HepG2 (cell line): ENCODE data around the gene JPH4. TPM values are rescaled to one million over a fixed set of nuclear protein-coding genes. Genes with fewer than 3 reads are reported as not detected.

Experiments
- ATF7 ChIP-seq, 2 experiments: fragments of 450-650 bp in 1 of 2; sonication (generic) in 1 of 2; formaldehyde crosslinking in 1 of 2; IDR thresholded peaks; 2 replicates each; pipeline versions ENCODE4 v1.4.0 to v1.6.1; 2016 to 2020; ENCODE audit warnings: antibody characterized with exemption in 1 of 2, mild to moderate bottlenecking in 1 of 2, missing genetic modification reagents in 1 of 2
- ATF7-NPFF ChIP-seq: sonication (generic); formaldehyde crosslinking; IDR thresholded peaks from 2 replicates; pipeline ENCODE4 v1.8.1; 2023; ENCODE audit warnings: mild to moderate bottlenecking, low read depth, missing genetic modification reagents, moderate library complexity
- BCLAF1 ChIP-seq: fragments of 450-650 bp; IDR thresholded peaks from 2 replicates; pipeline ENCODE4 v1.6.1; 2017; ENCODE audit warnings: mild to moderate bottlenecking
- FOXO4 ChIP-seq: sonication (generic); formaldehyde crosslinking; conservative IDR thresholded peaks from 2 replicates; pipeline ENCODE4 v1.8.1; 2023; ENCODE audit warnings: missing genetic modification reagents
- KLF6 ChIP-seq: IDR thresholded peaks from 2 replicates; pipeline ENCODE4 v1.8.0; 2016; ENCODE audit warnings: missing biosample characterization, missing genetic modification reagents
- MBD4 ChIP-seq: IDR thresholded peaks from 2 replicates; pipeline ENCODE4 v1.6.1; 2012; ENCODE audit warnings: low read length, inconsistent platforms, borderline replicate concordance
- NR2F2 ChIP-seq: IDR thresholded peaks from 2 replicates; pipeline ENCODE4 v1.6.1; 2012; ENCODE audit warnings: low read depth, inconsistent platforms, borderline replicate concordance
- SALL1 ChIP-seq: sonication (generic); formaldehyde crosslinking; IDR thresholded peaks from 2 replicates; pipeline ENCODE4 v1.8.0; 2022; ENCODE audit warnings: mild to moderate bottlenecking, missing genetic modification reagents
- TFDP1 ChIP-seq: IDR thresholded peaks from 2 replicates; pipeline ENCODE4 v1.6.1; 2016; ENCODE audit warnings: missing compliant biosample characterization, missing genetic modification reagents, borderline replicate concordance
- ZNF24 ChIP-seq: fragments of 450-650 bp; IDR thresholded peaks from 2 replicates; pipeline ENCODE4 v1.6.1; 2017; ENCODE audit warnings: antibody characterized with exemption, mild to moderate bottlenecking
- ZNF547 ChIP-seq: sonication (generic); formaldehyde crosslinking; IDR thresholded peaks from 2 replicates; pipeline ENCODE4 v1.5.1; 2020; ENCODE audit warnings: mild to moderate bottlenecking, missing genetic modification reagents
- ZNF713 ChIP-seq: sonication (generic); formaldehyde crosslinking; IDR thresholded peaks from 2 replicates; pipeline ENCODE4 v1.4.0; 2020; ENCODE audit warnings: mild to moderate bottlenecking, missing genetic modification reagents
- ZSCAN20 ChIP-seq: sonication (generic); formaldehyde crosslinking; IDR thresholded peaks from 2 replicates; pipeline ENCODE4 v1.4.0; 2020; ENCODE audit warnings: missing genetic modification reagents, mild to moderate bottlenecking, borderline replicate concordance
- polyA plus RNA-seq, 8 experiments: library from polyadenylated mRNA; depleted of rRNA in 3 of 8; stranded (reverse) in 7 of 8; unstranded in 1 of 8; fragments of >200 nt; fragmentation: Illumina TruSeq in 4 of 8; extraction: Trizol in 4 of 8; gene quantifications; 2 replicates each; pipeline versions ENCODE4 v1.2.1 to v1.2.3, GENCODE V29; 2011 to 2016; ENCODE audit warnings: low read depth in 4 of 8, missing spikeins in 1 of 8, mixed read lengths in 1 of 8; ENCODE audit not compliant: insufficient read depth in 1 of 8
- total RNA-seq, 5 experiments: library from RNA; depleted of rRNA; stranded (reverse); fragments of >200 nt; fragmentation: Illumina TruSeq; extraction: Trizol; gene quantifications; 2 replicates each; pipeline ENCODE4 v1.2.3, GENCODE V29; 2016; ENCODE audit warnings: low read depth in 1 of 5
- TF ChIP-seq, protein P1 (sequence below): sonication (generic); formaldehyde crosslinking; IDR thresholded peaks from 2 replicates; pipeline ENCODE4 v1.9.0; 2021; ENCODE audit warnings: missing genetic modification reagents, borderline replicate concordance
- TF ChIP-seq, protein P2 (sequence below): sonication (generic); formaldehyde crosslinking; IDR thresholded peaks from 2 replicates; pipeline ENCODE4 v1.8.0; 2022; ENCODE audit warnings: missing genetic modification reagents, mild to moderate bottlenecking, moderate library complexity, borderline replicate concordance
- TF ChIP-seq, protein P3 (sequence below): sonication (generic); formaldehyde crosslinking; IDR thresholded peaks from 2 replicates; pipeline ENCODE4 v1.8.1; 2023; ENCODE audit warnings: mild to moderate bottlenecking, missing genetic modification reagents

Gene JPH4
- total and polyA plus RNA-seq, 2 of the 13 experiments (the other 11 are each of a cell fraction or from before 2014, with no cell fraction given) = 0.08 to 0.22 TPM

DNA sequence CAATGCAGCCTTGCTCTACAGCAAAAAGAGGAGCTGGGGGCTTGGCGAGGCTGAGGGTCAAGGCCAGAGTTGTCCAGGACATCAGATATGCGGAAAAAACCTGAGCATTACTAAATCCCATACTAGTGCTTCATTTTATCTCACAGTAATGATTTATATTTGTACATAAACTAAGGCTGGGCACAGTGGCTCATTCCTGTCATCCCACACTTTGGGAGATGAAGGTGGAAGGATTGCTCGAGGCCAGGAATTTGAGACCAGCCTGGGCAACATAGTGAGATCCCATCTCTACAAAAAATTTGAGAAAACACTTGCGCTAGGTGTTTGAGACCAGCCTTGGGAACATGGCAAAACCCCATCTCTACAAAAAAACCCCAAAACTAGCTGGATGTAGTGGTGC lies 11.6 kb upstream of the JPH4 start (continued):
- TF ChIP-seq TFDP1 (CRISPR knock-in tag) (0 out of 2 replicates have a peak, but pooled peaks have one; percentile 5), FOXO4 (CRISPR knock-in tag) (no peak), MBD4 (no peak), KLF6 (no peak), NR2F2 (no peak), ATF7 (IDR thresholded peaks at IDR 0.05) (no peak), ATF7 (CRISPR knock-in tag; IDR thresholded peaks at IDR 0.05) (no peak), ZNF24 (no peak), SALL1 (no peak), ZNF547 (CRISPR knock-in tag) (0 out of 2 replicates have a peak, but pooled peaks have one; percentile 2), BCLAF1 (no peak), ATF7-NPFF (CRISPR knock-in tag) (no peak), ZNF713 (CRISPR knock-in tag) (no peak), ZSCAN20 (CRISPR knock-in tag) (no peak)
- TF ChIP-seq, protein P1, sequence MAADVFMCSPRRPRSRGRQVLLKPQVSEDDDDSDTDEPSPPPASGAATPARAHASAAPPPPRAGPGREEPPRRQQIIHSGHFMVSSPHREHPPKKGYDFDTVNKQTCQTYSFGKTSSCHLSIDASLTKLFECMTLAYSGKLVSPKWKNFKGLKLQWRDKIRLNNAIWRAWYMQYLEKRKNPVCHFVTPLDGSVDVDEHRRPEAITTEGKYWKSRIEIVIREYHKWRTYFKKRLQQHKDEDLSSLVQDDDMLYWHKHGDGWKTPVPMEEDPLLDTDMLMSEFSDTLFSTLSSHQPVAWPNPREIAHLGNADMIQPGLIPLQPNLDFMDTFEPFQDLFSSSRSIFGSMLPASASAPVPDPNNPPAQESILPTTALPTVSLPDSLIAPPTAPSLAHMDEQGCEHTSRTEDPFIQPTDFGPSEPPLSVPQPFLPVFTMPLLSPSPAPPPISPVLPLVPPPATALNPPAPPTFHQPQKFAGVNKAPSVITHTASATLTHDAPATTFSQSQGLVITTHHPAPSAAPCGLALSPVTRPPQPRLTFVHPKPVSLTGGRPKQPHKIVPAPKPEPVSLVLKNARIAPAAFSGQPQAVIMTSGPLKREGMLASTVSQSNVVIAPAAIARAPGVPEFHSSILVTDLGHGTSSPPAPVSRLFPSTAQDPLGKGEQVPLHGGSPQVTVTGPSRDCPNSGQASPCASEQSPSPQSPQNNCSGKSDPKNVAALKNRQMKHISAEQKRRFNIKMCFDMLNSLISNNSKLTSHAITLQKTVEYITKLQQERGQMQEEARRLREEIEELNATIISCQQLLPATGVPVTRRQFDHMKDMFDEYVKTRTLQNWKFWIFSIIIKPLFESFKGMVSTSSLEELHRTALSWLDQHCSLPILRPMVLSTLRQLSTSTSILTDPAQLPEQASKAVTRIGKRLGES (CRISPR knock-in tag) = no peak
- TF ChIP-seq, protein P2, sequence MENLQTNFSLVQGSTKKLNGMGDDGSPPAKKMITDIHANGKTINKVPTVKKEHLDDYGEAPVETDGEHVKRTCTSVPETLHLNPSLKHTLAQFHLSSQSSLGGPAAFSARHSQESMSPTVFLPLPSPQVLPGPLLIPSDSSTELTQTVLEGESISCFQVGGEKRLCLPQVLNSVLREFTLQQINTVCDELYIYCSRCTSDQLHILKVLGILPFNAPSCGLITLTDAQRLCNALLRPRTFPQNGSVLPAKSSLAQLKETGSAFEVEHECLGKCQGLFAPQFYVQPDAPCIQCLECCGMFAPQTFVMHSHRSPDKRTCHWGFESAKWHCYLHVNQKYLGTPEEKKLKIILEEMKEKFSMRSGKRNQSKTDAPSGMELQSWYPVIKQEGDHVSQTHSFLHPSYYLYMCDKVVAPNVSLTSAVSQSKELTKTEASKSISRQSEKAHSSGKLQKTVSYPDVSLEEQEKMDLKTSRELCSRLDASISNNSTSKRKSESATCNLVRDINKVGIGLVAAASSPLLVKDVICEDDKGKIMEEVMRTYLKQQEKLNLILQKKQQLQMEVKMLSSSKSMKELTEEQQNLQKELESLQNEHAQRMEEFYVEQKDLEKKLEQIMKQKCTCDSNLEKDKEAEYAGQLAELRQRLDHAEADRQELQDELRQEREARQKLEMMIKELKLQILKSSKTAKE = no peak
- TF ChIP-seq, protein P3, sequence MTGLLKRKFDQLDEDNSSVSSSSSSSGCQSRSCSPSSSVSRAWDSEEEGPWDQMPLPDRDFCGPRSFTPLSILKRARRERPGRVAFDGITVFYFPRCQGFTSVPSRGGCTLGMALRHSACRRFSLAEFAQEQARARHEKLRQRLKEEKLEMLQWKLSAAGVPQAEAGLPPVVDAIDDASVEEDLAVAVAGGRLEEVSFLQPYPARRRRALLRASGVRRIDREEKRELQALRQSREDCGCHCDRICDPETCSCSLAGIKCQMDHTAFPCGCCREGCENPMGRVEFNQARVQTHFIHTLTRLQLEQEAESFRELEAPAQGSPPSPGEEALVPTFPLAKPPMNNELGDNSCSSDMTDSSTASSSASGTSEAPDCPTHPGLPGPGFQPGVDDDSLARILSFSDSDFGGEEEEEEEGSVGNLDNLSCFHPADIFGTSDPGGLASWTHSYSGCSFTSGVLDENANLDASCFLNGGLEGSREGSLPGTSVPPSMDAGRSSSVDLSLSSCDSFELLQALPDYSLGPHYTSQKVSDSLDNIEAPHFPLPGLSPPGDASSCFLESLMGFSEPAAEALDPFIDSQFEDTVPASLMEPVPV = no peak
